Left cardiac atrium (tissue), 4 donors: ENCODE results near the gene RNF145. TPM values are rescaled to one million over a fixed set of nuclear protein-coding genes. Genes with fewer than 3 reads are reported as not detected.

Experiments
- ATAC-seq, 2 donors: fragments of 200-7000 bp; cut with Tn5 transposase; one replicate each; pipeline ENCODE4 v1.9.1; 2020; ENCODE audit warnings: mild to moderate bottlenecking in 2 of 2, moderate library complexity in 2 of 2
- DNase-seq: peaks from one replicate; pipeline ENCODE4 v3.0.0-alpha.2; 2020
- intact Hi-C, 2 donors: fragments of 100-400 bp; cut with DNase I; formaldehyde crosslinking; loops; one replicate each; pipeline versions ENCODE4 v1.14.1 to v1.15.1; 2022 to 2023
- total RNA-seq, 2 donors: library from RNA; stranded (reverse); fragmentation: NEBNext Ultra II Directional; extraction: Animal tissue kit (Norgen Biotek cat#: 25700); gene quantifications; one replicate each; pipeline ENCODE4 v1.2.1, GENCODE V29; 2021
- donor health status: DM: no; HTN: yes; CAD: no.
- donor health status: DM: no; HTN: yes; CAD: no; lungs with severe emphysema.
- donor health status: DM: yes; HTN: yes; CAD: no.
- donor health status: Dilated cardiomyopathy.

The RNF145 gene
- total RNA-seq, 2 donors from 2014 or later: 28.3 to 30.4 TPM

DNA sequence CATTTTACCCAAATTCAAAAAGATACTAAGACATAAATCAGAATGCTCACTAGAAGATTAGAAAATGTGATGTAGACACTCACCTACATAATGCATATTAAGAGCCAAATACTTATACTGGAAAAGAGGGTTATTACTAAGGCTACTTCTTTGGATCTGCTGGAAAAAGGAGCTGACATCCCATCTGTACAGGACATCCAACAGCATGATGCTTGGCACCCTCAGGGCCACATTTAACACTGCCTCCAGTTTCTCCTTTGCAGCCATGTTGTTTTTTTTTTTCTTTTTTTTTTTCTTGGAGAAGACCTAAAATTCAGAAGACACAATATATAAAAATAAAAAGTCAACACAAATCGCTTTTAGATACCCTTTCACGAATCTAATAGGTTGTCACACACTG lies 6.0 kb downstream of the RNF145 start:
- no peak for ATAC-seq
- intact Hi-C loops: loop anchor here in 1 of 2 donors (10.0 kb wide), 1 partner anchor 49 kb away; no protein-coding TSS in a partner anchor
- no peak for DNase-seq

- ATAC-seq: no peak
Measured at GRCh38 chr5:159202151-159202550, 7.2 kb downstream of the RNF145 start.

GRCh38 chr5:159199780-159200179 lies 9.6 kb downstream of the RNF145 start:
- ATAC-seq (no peak), DNase-seq (no peak)
- intact Hi-C loops: loop anchor here in 1 of 2 donors (10.0 kb wide), 1 partner anchor 45 kb away; no protein-coding TSS in a partner anchor

More at GRCh38 chr5:159202151-159202550, 7.2 kb downstream of the RNF145 start:
- intact Hi-C loops: loop anchor here in 1 of 2 donors (10.0 kb wide), 1 partner anchor 47 kb away; no protein-coding TSS in a partner anchor
- DNase-seq: no peak

DNA sequence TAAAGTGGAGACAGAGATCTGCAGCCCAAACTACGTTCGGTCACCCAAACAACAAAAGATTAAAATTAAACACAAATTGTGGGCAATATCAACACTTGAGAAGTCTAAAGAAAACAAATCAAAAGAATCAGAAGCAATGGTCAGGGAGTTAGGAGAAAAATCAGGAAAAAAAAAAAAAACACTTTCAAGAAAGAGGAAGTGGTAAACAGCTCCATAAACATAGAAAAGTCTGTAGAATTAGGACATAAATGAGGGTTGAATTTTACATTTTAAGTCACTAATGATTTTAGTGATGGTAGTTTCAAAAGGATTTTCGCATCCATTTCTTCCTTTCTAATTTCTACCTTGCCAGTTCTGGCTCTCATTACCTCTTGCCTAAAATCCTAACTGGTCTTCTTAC lies 10.1 kb downstream of the RNF145 start:
- DNase-seq (no peak), ATAC-seq (no peak)
- intact Hi-C loops: no loop called here

DNA sequence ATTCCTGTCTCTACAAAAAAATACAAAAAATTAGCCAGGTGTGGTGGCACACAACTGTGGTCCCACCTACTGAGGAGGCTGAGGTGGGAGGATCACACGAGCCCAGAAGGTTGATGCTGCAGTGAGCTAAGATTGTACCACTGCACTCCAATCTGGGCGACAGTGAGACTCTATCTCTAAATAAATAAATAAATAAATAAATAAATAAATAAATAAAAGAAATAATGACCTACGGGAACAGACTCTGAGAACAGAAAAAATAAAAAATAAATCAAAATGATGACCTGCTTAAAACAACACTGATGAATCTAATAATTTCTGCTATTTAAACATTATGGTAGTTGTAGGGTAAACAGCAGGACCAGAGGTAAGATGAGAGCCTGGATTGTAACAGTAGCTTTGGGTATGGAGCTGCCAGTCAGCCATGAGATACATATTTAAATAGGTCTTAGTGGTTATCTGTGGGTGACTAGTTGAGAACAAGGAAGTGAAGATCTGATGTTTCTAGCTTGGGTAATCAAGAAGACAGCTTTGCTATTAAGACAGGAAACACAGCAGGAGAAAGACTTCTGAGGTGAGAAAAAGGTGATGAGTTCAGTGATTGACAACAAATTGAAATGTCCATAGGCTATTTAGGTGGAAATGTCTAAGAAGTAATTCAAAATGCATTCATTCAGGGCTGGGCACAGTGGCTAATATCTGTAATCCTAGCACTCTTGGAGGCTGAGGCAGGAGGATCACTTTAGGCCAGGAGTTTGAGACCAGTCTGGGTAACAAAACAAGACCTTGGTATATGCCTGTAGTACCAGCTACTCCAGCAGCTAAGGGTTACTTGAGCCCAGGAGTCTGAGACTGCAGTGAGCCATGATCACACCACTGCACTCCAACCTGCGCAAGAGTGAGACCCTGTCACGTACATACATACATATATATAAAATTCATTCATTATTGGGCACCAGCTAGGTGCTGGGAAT lies 11.0 kb downstream of the RNF145 start:
- no peak for DNase-seq
- ATAC-seq: peak in 1 of 2 donors; percentile 51
- intact Hi-C loops: no loop called here

DNA sequence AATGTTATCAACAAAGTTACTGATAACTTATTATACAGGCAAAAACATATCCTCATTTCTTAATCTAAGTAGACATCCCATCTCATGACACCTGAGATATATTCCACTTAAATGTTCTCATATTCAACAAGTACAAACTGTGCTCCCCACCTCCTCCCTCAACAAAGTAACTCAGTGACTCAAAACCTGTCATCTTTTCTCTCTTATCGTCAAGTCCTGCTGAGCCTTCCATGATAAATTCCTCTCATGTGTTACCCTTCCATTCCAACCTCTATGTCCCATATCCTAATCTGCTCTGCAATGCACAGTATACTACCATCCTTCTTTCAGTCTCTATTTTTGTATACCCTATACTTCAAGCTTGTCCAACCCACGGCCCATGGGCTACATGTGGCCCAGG lies 13.6 kb downstream of the RNF145 start:
- DNase-seq (no peak), ATAC-seq (peak in 1 of 2 donors; percentile 62)
- intact Hi-C loops: no loop called here

DNA sequence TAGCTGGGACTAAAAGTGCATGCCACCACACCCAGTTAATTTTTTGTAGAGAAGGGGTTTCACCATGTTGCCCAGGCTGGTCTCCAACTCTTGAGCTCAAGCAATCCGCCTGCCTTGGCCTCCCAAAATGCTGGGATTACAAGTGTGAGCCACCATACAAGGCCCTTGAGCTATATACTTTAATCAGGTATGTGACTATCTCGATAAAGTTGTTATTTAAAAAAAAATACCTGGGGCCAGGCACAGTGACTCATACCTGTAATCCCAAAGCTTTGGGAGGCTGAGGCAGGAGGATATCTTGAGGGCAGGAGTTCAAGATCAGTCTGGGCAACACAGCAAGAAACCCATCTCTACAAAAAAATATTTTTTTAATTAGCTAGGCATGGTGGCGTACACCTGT lies 19.2 kb downstream of the RNF145 start:
- intact Hi-C loops: no loop called here
- ATAC-seq (no peak), DNase-seq (no peak)

DNA sequence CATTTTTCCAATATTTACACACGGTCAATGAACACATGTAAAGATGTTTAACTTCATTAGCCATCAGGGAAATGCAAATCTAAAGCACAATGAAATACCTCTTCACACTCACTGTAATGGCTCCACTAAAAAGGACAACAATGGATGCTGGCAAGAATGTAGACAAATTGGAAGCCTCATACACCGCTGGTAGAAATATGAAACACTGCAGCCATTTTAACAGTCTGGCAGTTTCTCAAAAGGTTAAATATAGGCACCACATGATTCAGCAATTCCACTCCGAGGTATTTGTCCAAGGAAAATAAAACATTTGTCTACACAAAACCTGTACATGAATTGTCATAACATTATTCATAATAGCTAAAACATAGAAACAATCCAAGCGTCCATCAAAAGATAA lies 20.0 kb downstream of the RNF145 start:
- DNase-seq: no peak
- intact Hi-C loops: no loop called here
- no peak for ATAC-seq

GRCh38 chr5:159187719-159188118 lies 21.6 kb downstream of the RNF145 start:
- DNase-seq (no peak), ATAC-seq (no peak)
- intact Hi-C loops: no loop called here

GRCh38 chr5:159186319-159186718 lies 23.0 kb downstream of the RNF145 start:
- DNase-seq: no peak
- no peak for ATAC-seq
- intact Hi-C loops: no loop called here

GRCh38 chr5:159185773-159186172 lies 23.6 kb downstream of the RNF145 start:
- DNase-seq: no peak
- intact Hi-C loops: no loop called here
- ATAC-seq: no peak

DNA sequence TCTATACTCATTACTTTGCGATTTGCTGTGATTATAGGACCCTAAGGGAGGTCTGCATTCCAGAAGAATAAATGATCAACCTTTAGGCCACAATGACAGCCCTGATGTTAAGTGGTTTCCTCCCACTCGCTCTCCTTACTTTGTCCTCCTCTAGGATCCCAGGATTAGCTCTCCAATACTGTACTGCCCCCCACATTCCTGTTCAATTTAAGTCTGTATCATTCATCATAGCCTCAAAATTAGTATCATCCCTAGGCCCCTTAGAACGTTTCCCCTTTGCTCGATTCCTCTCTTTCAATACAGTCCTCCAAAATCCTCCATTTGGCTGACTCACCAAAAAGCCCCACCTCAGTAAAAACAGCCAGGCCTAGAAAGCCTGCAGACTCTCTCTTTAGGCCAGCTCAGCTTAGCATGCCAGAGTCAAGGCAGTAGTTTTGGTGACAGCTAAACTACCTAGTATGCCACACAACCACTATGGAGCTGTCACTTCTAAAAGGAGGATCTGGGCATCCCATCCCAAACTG lies 24.4 kb downstream of the RNF145 start:
- DNase-seq (no peak), ATAC-seq (peak; percentile 19 to 78)
- intact Hi-C loops: no loop called here

DNA sequence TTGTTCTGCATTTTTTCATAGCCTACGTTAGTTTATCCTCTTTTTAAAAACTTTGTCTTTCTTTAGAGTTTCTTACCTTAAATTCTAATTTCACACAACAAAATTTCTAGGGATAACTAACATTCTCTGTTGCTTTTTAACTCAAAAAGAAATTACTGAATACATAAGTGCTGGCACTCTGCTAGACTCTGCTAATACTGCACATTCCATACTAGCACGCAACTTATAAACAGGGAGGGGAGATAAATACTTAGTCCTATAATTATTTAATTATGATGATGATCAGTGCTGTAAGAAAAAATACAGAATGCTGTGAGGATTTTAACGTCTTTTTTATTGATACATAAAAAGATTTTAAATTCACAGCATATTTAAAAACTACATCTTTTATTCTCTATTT lies 25.1 kb downstream of the RNF145 start:
- no peak for ATAC-seq
- intact Hi-C loops: no loop called here
- DNase-seq: no peak

DNA sequence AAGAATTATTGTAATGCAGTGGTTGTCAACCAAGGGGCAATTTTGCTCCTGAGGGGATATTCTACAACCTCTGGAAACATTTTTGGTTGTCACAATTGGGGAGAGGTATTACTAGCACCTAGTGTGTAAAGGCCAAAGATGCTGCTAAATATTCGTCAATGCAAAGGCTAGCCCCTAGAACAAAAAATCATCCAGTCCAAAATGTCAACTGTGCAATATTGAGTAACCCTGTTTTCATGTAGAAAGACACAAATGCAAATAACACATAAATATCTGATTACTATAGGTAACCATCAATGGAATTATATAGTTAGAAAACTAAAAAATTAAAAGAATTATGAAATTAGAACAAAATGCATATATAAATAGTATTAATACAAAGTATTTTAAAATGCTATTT lies 26.1 kb downstream of the RNF145 start:
- no peak for ATAC-seq
- intact Hi-C loops: no loop called here
- DNase-seq: no peak

GRCh38 chr5:159182691-159183090 lies 26.7 kb downstream of the RNF145 start:
- intact Hi-C loops: no loop called here
- DNase-seq: no peak
- ATAC-seq: no peak

DNA sequence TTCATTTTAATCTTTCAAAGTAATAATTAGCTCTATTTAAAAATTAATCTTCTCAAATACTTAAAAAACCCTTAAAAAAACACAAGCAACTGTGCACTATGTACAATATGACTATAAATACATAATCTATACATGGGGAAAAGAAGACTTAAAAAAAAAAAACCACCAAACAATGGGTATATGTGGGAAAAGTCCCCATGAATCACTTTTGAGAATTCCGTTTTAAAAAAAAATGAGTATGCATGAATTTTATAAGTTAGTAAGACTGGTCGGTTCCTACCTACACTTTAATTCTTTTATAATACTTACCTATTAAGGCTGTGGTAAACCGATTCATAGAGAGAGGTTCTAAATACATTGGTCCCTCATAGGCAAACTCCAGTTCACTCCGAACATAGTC lies 27.7 kb downstream of the RNF145 start:
- intact Hi-C loops: no loop called here
- ATAC-seq: no peak
- no peak for DNase-seq

- DNase-seq (no peak), ATAC-seq (no peak)
- intact Hi-C loops: no loop called here
Measured at GRCh38 chr5:159181152-159181551, 28.2 kb downstream of the RNF145 start.

GRCh38 chr5:159179529-159180305 lies 29.6 kb downstream of the RNF145 start:
- DNase-seq (no peak), ATAC-seq (no peak)
- intact Hi-C loops: no loop called here

- DNase-seq: no peak
- ATAC-seq: peak; percentile 77 to 93
- intact Hi-C loops: no loop called here
Measured at GRCh38 chr5:159178978-159179377, 30.4 kb downstream of the RNF145 start.

GRCh38 chr5:159175547-159175946 lies 33.8 kb downstream of the RNF145 start:
- ATAC-seq (peak; percentile 41 to 44), DNase-seq (no peak)
- intact Hi-C loops: no loop called here
